Gastrocnemius medialis (tissue), 4 donors: Measurements from ENCODE around the gene RPS25.

Source experiments
- CTCF ChIP-seq, 5 experiments: fragments of 450-650 bp in 3 of 5; fragments of 200-600 bp in 2 of 5; sonication (generic) in 2 of 5; IDR thresholded peaks in 4 of 5; conservative IDR thresholded peaks in 1 of 5; 1 replicate in 4 of 5; 2 replicates in 1 of 5; pipeline ENCODE4 v1.5.1; 2016 to 2019; ENCODE audit warnings: antibody characterized with exemption in 5 of 5, mild to moderate bottlenecking in 3 of 5, moderate library complexity in 3 of 5
- POLR2A ChIP-seq, 2 donors: fragments of 450-650 bp; IDR thresholded peaks; one replicate each; pipeline ENCODE4 v1.6.1; 2017; ENCODE audit warnings: antibody characterized with exemption in 2 of 2, mild to moderate bottlenecking in 2 of 2, moderate library complexity in 2 of 2

GRCh38 chr11:119006656-119007055 is 11.5 kb downstream of the RPS25 start:
- TF ChIP-seq CTCF (IDR thresholded peaks at IDR 0.05 in 4 of 5, conservative IDR thresholded peaks at IDR 0.05 in 1 of 5) (no peak), POLR2A (IDR thresholded peaks at IDR 0.05) (no peak)
